WERI-Rb-1 (cell line): ENCODE data around the gene SLC2A11.

ENCODE experiments used
- DNase-seq: peaks from one replicate; pipeline ENCODE4 v3.0.0-alpha.2; 2020
- H3K27ac ChIP-seq: fragments of 250-450 bp; sonication (Bioruptor Pico); 2 replicates; pipeline ENCODE4 v1.5.1; 2020; ENCODE audit warnings: mild to moderate bottlenecking, moderate library complexity
- H3K27me3 ChIP-seq: fragments of 250-450 bp; sonication (Bioruptor Pico); 2 replicates; pipeline ENCODE4 v1.5.1; 2021; ENCODE audit warnings: mild to moderate bottlenecking, low read depth, moderate library complexity; ENCODE audit not compliant: insufficient read depth, severe bottlenecking
- H3K36me3 ChIP-seq: fragments of 250-450 bp; sonication (Bioruptor Pico); 2 replicates; pipeline ENCODE4 v1.5.1; 2020; ENCODE audit warnings: mild to moderate bottlenecking, moderate library complexity
- H3K4me3 ChIP-seq: 2 replicates; pipeline ENCODE4 v1.5.1; 2011; ENCODE audit warnings: low read depth, mild to moderate bottlenecking, control low read depth, low read length
- H3K9me3 ChIP-seq: fragments of 250-450 bp; sonication (Bioruptor Pico); 2 replicates; pipeline ENCODE4 v1.5.1; 2021; ENCODE audit warnings: mild to moderate bottlenecking, moderate library complexity; ENCODE audit not compliant: severe bottlenecking
- TF ChIP-seq, protein P1 (sequence below): IDR thresholded peaks from 2 replicates; pipeline ENCODE4 v1.5.1; 2011; ENCODE audit warnings: low read depth, mild to moderate bottlenecking, control low read depth, inconsistent platforms, low read length

The SLC2A11 gene

DNA sequence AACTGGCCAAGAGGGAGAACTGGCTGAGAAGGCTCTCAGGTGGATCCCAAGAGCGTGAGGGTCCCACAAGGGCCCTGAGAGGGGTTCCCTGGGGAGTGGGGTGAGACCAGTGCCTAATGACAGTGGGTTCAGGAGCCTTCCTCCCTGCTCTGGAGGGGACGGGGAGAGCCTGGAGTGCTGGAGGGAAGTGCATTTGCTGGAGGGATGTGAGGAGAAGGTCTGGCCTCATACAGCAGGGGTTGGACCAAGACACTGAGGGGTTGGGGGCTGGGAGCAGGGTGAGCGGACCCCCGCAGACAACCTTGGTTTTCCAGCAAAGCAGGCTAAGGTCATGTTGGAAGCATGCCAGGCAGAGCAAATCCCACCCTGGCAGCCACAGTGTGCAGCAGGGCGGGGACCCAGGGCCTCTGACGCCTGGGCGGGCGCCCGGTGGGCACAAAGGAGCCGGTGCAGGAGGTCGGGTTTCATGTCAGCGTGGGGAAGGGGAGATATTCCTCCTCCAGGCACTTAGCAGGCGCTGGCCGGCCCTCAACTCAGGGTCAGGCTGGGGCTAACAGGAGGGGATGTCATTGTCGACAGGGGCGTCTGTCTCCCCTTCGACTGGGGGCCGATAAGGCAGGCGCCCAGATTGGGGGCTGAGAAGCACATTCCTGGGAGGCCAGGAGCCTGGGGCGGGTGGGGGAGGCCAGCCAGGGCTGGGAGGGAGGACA is 15.8 kb upstream of the SLC2A11 start:
- H3K9me3 ChIP-seq = no peaks in the 10 kb centered on the region
- H3K27ac ChIP-seq = no peak overlapping the region
- peaks cover 10% of the 10 kb centered on the region for H3K36me3 ChIP-seq
- DNase-seq = no peak
- TF ChIP-seq, protein P1, sequence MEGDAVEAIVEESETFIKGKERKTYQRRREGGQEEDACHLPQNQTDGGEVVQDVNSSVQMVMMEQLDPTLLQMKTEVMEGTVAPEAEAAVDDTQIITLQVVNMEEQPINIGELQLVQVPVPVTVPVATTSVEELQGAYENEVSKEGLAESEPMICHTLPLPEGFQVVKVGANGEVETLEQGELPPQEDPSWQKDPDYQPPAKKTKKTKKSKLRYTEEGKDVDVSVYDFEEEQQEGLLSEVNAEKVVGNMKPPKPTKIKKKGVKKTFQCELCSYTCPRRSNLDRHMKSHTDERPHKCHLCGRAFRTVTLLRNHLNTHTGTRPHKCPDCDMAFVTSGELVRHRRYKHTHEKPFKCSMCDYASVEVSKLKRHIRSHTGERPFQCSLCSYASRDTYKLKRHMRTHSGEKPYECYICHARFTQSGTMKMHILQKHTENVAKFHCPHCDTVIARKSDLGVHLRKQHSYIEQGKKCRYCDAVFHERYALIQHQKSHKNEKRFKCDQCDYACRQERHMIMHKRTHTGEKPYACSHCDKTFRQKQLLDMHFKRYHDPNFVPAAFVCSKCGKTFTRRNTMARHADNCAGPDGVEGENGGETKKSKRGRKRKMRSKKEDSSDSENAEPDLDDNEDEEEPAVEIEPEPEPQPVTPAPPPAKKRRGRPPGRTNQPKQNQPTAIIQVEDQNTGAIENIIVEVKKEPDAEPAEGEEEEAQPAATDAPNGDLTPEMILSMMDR = no peak
- no peaks in the 10 kb centered on the region for H3K27me3 ChIP-seq
- H3K4me3 ChIP-seq = no peak overlapping the region

DNA sequence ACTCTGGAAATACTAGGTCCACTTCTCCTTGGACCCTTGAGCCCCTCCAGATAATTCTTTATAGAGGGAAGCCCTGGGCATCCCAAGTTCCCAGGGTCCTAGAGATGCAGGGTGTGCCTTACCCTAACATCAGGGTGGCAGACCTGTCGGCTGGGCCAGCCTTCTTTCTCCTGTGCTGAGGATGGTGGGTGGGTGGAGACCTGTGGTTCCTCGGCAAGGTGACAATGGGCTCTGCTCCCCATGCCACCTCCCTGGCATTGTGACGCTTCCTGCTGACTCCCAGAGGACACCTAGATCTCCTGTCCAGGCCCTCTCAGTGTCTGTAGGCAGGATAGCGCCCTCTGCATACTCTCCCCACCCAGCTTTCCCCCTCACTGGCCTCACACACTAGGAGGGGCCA is 15.1 kb upstream of the SLC2A11 start:
- Histone ChIP-seq H3K27me3 (no peaks in the 10 kb centered on the region), H3K4me3 (no peak overlapping the region), H3K27ac (no peak overlapping the region), H3K9me3 (no peaks in the 10 kb centered on the region), H3K36me3 (peaks cover 3% of the 10 kb centered on the region)
- DNase-seq = no peak
- TF ChIP-seq, protein P1 = no peak

DNA sequence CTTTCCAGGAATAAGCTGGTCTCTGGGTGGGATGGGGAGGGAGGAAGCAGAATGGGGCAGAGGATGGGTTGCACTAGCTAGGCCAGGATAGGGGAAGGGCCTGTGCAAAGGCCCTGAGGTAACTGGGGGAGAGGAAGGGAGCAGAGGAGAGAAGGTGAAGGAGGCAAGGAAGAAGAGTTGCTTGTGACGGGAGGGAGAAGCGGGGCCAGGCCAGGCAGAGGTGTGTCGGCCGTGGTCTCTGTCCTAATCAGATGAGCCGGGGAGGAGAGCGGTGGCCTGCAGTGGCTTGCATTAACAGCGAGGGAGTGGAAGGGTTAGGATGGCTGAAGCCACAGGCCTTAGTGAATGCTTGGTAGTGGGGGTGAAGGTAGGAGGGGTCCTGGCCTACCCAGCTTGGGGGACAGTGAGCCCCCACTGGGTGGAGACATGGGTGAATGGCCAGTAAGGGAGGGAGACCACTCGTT is 12.9 kb upstream of the SLC2A11 start:
- Histone ChIP-seq H3K9me3 (no peaks in the 10 kb centered on the region), H3K27me3 (no peaks in the 10 kb centered on the region), H3K4me3 (no peak overlapping the region), H3K36me3 (no peaks in the 10 kb centered on the region), H3K27ac (peak overlapping the region; percentile 98)
- TF ChIP-seq, protein P1 = no peak
- no peak for DNase-seq

DNA sequence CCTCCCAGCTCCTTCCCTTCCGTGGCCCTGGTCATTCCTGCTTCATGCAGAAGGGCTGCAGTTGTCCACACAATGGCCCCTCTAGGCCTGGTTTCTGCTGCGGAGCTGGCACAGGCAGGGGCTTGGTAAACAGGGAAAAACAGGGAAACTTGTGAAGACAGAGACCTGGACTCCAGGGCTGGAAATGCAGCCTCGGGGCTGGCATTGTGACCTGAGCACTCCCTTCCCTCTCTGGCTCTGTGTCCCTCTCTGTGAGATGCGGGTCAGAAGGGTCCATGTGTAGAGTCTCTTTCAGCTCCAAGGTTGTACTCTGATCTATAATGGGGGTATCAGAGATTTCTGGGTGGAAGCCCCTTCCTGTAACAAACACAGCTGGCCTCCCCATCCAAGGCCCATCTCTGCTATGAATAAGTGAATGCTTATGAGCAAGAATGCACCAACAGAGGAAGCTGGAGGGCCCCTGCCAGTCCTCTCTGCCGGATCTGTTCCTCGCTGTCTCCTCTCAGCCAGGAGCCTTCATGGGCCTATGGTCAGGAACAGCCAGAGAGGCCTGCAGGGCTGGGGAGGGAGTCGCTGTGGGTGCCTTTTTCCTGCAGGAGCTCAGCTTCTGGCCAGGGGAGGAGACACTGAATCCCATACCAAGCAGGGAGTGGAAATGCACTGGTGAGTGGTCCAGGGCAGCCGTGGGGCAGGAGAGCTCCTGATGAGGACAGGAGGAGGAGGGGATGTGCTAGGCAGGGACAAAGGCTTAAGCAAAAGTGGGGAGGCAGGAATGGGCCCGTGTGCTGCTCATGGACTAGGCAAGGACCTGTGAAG is 12.2 kb upstream of the SLC2A11 start:
- Histone ChIP-seq H3K27ac (peak overlapping the region; percentile 98), H3K4me3 (no peak overlapping the region), H3K27me3 (no peaks in the 10 kb centered on the region), H3K36me3 (no peaks in the 10 kb centered on the region), H3K9me3 (no peaks in the 10 kb centered on the region)
- DNase-seq = peak; percentile 38
- TF ChIP-seq, protein P1 = no peak

DNA sequence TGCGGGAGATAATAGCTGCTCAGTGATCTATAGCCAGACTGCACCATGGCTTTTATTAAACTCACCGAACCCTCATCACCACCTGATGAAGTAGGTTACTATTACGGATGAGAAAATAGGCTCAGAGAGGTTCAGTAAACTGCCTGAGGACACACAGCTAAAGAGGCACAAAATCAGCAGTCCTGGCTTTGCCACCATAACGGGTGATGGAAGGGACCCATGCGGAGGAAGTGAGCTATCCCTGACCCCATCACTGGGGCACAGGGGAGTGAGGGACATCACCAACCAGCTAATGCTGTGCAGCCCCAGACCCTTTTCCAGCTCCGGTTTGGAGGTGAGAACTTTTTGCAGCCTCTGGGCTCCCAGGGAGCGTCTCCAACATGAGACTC is 11.6 kb upstream of the SLC2A11 start:
- Histone ChIP-seq H3K27me3 (no peaks in the 10 kb centered on the region), H3K4me3 (no peak overlapping the region), H3K27ac (peak overlapping the region; percentile 98), H3K9me3 (no peaks in the 10 kb centered on the region), H3K36me3 (no peaks in the 10 kb centered on the region)
- no peak for DNase-seq
- TF ChIP-seq, protein P1 = no peak
